ENCODE measurements around the gene RPRD1B.

- TF ChIP-seq CTCF (conservative IDR thresholded peaks at IDR 0.05) (no peak), EZH2 (IDR thresholded peaks at IDR 0.05; ENCODE audit: low read depth) (no peak)
Observed at GRCh38 chr20:38114353-38114791, 80.8 kb downstream of the RPRD1B start.

Measured in PC-9 (cell line).